Measurements from ENCODE around the gene SFXN1.

The SFXN1 gene

DNA sequence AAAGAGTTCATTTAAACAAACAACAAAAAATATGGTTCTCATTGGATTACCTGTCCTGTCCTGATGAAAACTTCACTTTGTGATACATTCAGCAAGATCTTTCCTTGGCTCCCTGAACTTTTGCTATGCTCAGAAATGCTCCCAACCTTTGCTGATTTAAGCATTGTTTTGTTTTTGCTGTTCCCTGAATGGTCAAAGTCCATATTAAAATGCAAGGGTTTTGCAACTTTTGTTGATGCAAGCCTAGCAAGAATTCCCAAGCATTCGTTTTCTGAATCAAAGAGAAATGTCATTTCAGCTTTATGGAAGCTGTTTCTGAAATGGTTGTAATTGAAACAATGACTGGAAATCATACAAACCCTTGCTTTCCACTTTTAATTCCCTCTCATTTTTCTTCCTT, 3.1 kb upstream of the SFXN1 start:
- H3K4me3 Mint-ChIP-seq: no peak overlapping the region
- H3K36me3 Mint-ChIP-seq (ENCODE audit: low read depth): peaks cover 13% of the 10 kb centered on the region
- H3K27ac Mint-ChIP-seq: no peak overlapping the region
- no peaks in the 10 kb centered on the region for H3K9me3 Mint-ChIP-seq
- peaks cover 42% of the 10 kb centered on the region for H3K4me1 Mint-ChIP-seq (ENCODE audit: low read depth)
- peaks cover 12% of the 10 kb centered on the region for H3K27me3 Mint-ChIP-seq

DNA sequence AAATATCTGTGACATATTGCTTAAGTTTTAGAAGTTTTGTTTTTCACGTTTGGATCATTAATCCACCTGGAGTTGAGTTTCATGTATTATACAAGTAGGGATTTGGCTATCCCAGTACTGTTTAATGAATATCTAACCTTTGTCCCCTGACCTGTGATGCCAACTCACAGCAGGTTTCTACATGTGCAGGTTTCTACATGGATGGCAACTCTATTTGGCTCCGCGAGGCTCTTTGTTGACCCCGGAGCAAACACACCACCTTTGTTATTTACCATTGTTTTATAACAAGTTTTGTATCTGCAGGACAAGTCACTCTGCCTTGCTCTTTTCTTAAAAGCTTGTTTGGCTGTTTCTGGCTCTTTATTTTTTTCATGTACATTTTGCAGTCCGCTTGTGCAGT, 920 bp upstream of the SFXN1 start:
- Mint-ChIP-seq H3K27ac (no peak overlapping the region), H3K9me3 (no peaks in the 10 kb centered on the region), H3K4me3 (peak overlapping the region; percentile 84), H3K36me3 (ENCODE audit: low read depth) (peaks cover 34% of the 10 kb centered on the region), H3K27me3 (peaks cover 12% of the 10 kb centered on the region), H3K4me1 (ENCODE audit: low read depth) (peaks cover 51% of the 10 kb centered on the region)

- Mint-ChIP-seq H3K9me3 (no peaks in the 10 kb centered on the region), H3K4me3 (peak overlapping the region; percentile 84), H3K27ac (peak overlapping the region; percentile 69), H3K36me3 (ENCODE audit: low read depth) (peaks cover 40% of the 10 kb centered on the region), H3K4me1 (ENCODE audit: low read depth) (peaks cover 51% of the 10 kb centered on the region), H3K27me3 (peaks cover 12% of the 10 kb centered on the region)
Observed at GRCh38 chr5:175478008-175478383, 364 bp upstream of the SFXN1 start.

DNA sequence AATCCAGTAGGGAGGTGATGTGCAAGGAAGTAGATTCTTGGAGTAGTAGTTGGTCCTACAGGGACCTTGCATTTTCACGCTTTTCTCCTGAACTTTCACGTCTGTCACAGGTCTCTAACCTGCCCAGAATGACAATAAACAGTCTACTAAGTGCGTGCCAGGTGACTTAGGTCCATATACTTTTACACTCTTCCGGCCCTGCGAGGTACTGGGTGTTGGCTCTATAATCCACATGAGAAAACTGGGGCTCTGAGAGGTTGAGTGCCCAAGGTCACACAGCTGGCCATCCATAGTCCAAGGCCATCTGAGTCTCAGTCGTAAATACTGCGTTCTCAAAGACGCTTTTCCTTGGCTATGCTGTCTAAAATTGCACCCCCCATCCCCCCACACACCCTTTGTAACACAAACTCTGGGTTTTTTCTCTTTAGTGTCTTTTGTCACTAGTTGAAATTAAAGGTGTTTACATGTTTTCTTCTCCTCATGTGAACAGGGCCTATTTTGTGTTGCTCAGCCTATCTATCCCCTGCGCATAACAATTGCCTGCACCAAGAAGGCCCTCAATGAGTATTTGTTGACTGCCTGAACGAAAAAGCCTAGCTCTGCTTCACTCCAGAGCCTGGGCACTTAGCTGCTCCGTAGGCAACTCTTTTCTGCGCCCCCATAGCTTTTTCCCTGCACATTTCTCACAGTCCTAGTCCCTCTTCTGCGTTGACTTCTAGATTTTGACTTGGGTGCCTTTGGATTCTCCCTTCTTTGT, 943 bp downstream of the SFXN1 start:
- peaks cover 64% of the 10 kb centered on the region for H3K4me1 Mint-ChIP-seq (ENCODE audit: low read depth)
- peak overlapping the region; percentile 96 for H3K4me3 Mint-ChIP-seq
- peaks cover 53% of the 10 kb centered on the region for H3K36me3 Mint-ChIP-seq (ENCODE audit: low read depth)
- H3K27me3 Mint-ChIP-seq: peaks cover 8% of the 10 kb centered on the region
- H3K9me3 Mint-ChIP-seq: no peaks in the 10 kb centered on the region
- peak overlapping the region; percentile 97 for H3K27ac Mint-ChIP-seq

DNA sequence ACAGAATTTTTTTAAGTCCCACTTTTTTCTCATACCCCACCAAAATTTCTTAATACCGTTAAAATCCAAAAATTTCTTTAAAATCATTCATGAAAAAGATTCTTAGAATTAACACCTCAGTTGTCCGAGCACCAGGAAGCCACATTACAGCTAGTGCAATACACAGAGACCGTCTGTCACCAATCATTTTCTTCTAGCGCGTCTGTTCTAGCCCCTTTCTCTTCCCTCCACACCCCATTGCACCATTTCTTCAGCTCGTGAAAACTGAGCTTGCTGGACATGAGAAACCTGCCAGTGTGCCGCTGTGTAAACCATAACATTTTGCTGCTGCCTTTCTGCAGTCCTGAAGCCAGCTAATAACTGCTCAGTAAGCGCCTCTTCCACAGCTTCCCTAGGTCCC, 5.0 kb downstream of the SFXN1 start:
- H3K27me3 Mint-ChIP-seq: no peaks in the 10 kb centered on the region

GRCh38 chr5:175484322-175484721, 6.0 kb downstream of the SFXN1 start:
- no peaks in the 10 kb centered on the region for H3K27me3 Mint-ChIP-seq
- H3K36me3 Mint-ChIP-seq (ENCODE audit: low read depth): peaks cover 96% of the 10 kb centered on the region
- H3K9me3 Mint-ChIP-seq: no peaks in the 10 kb centered on the region
- H3K27ac Mint-ChIP-seq: peak overlapping the region; percentile 81
- H3K4me3 Mint-ChIP-seq: peak overlapping the region; percentile 27
- peaks cover 88% of the 10 kb centered on the region for H3K4me1 Mint-ChIP-seq (ENCODE audit: low read depth)

More for the DNA sequence above, 5.0 kb downstream of the SFXN1 start:
- Mint-ChIP-seq H3K36me3 (ENCODE audit: low read depth) (peaks cover 91% of the 10 kb centered on the region), H3K4me1 (ENCODE audit: low read depth) (peaks cover 82% of the 10 kb centered on the region), H3K4me3 (peak overlapping the region; percentile 96), H3K9me3 (no peaks in the 10 kb centered on the region), H3K27ac (peak overlapping the region; percentile 81)

- peak overlapping the region; percentile 43 for H3K27ac Mint-ChIP-seq
- peak overlapping the region; percentile 27 for H3K4me3 Mint-ChIP-seq
- H3K36me3 Mint-ChIP-seq (ENCODE audit: low read depth): peaks cover 96% of the 10 kb centered on the region
- no peaks in the 10 kb centered on the region for H3K9me3 Mint-ChIP-seq
- H3K4me1 Mint-ChIP-seq (ENCODE audit: low read depth): peaks cover 92% of the 10 kb centered on the region
- H3K27me3 Mint-ChIP-seq: no peaks in the 10 kb centered on the region
Observed at GRCh38 chr5:175484829-175485228, 6.5 kb downstream of the SFXN1 start.

- Mint-ChIP-seq H3K4me1 (ENCODE audit: low read depth) (peaks cover 95% of the 10 kb centered on the region), H3K9me3 (no peaks in the 10 kb centered on the region), H3K27ac (peak overlapping the region; percentile 59), H3K4me3 (peak overlapping the region; percentile 40), H3K27me3 (no peaks in the 10 kb centered on the region), H3K36me3 (ENCODE audit: low read depth) (peaks cover 96% of the 10 kb centered on the region)
Observed at GRCh38 chr5:175485631-175486030, 7.3 kb downstream of the SFXN1 start.

DNA sequence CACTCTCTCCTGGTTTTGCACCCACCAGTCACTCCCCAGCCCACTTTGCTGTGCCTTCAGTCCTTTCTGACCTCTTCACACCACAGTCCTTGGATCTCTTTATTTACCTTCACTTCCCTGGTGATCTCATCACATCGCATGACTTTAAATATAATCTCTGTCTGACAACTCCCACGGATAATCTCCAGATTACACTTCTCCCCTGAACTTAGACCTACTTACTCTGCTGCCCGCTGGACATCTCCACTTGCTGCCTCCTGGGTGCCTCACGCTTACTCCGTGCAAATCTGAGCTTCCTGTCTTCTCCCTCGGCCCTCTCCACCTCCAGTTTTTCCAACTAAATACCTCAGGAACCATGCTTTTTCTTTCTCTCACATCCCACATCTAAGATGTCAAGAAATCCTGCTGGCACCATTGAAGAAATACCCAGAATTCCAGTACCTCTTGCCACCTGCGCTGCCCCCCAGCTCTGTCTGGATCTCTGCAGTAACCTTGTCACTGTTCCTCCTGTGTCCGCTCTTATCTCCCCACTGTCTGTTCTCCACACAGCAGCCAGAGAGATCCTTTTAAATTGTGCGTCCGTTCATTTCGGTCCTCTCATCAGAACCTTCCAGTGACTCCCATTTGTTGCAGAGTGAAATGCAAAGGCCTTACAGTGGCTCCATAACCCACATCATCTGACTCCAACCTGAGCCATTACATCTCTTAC, 9.3 kb downstream of the SFXN1 start:
- Mint-ChIP-seq H3K4me1 (ENCODE audit: low read depth) (peaks cover 87% of the 10 kb centered on the region), H3K4me3 (no peak overlapping the region), H3K27ac (peak overlapping the region; percentile 60), H3K9me3 (no peaks in the 10 kb centered on the region), H3K27me3 (no peaks in the 10 kb centered on the region), H3K36me3 (ENCODE audit: low read depth) (peaks cover 91% of the 10 kb centered on the region)

- peaks cover 88% of the 10 kb centered on the region for H3K36me3 Mint-ChIP-seq (ENCODE audit: low read depth)
- H3K4me1 Mint-ChIP-seq (ENCODE audit: low read depth): peaks cover 85% of the 10 kb centered on the region
- H3K27me3 Mint-ChIP-seq: no peaks in the 10 kb centered on the region
- peak overlapping the region; percentile 47 for H3K27ac Mint-ChIP-seq
- H3K9me3 Mint-ChIP-seq: no peaks in the 10 kb centered on the region
- H3K4me3 Mint-ChIP-seq: no peak overlapping the region
Observed at GRCh38 chr5:175489693-175490443, 11.5 kb downstream of the SFXN1 start.

- Mint-ChIP-seq H3K4me3 (no peak overlapping the region), H3K27ac (no peak overlapping the region), H3K27me3 (no peaks in the 10 kb centered on the region), H3K4me1 (ENCODE audit: low read depth) (peaks cover 78% of the 10 kb centered on the region), H3K36me3 (ENCODE audit: low read depth) (peaks cover 80% of the 10 kb centered on the region), H3K9me3 (no peaks in the 10 kb centered on the region)
Observed at GRCh38 chr5:175491223-175491622, 12.9 kb downstream of the SFXN1 start.

DNA sequence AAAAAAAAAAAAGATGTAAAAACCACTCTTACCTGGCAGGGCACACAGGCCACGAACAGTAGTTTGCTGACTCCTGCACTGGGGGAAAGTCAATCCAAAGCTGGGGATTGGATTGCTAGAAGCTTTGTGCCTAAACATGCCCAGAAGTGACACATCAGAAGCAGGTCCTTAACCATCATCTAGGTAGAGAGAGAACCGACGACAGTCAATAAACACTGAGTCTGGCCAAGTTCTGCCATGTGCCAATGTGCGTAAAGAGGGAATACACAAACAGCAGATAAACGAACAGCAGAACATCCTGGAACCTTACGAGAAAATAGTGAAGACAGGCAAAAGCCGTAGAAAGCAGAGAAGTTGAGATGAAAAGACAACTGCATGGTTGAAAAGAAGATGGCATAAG, 14.9 kb downstream of the SFXN1 start:
- H3K36me3 Mint-ChIP-seq (ENCODE audit: low read depth): peaks cover 75% of the 10 kb centered on the region
- no peak overlapping the region for H3K4me3 Mint-ChIP-seq
- peak overlapping the region; percentile 64 for H3K27ac Mint-ChIP-seq

DNA sequence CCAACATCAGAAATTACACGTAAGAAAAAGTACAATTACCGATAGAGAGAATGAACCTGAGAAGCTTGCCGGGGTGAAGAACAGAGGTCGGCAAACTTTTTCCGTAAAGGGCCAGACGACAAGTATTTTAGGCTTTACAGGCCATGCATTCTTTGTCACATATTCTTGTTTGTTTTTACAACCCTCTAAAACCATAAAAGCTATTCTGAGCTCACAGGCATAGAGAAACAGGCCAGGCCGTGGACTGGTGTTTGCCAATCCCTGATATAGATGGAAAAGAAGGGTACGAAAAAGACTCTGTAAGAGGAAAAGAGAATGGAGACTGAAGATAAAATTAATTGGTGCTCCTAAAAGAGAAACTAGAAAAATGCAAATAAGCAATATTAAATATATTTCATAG, 15.4 kb downstream of the SFXN1 start:
- peaks cover 70% of the 10 kb centered on the region for H3K4me1 Mint-ChIP-seq (ENCODE audit: low read depth)
- peaks cover 74% of the 10 kb centered on the region for H3K36me3 Mint-ChIP-seq (ENCODE audit: low read depth)
- H3K9me3 Mint-ChIP-seq: no peaks in the 10 kb centered on the region

More for the DNA sequence above, 14.9 kb downstream of the SFXN1 start:
- Mint-ChIP-seq H3K27me3 (no peaks in the 10 kb centered on the region), H3K4me1 (ENCODE audit: low read depth) (peaks cover 74% of the 10 kb centered on the region), H3K9me3 (no peaks in the 10 kb centered on the region)

DNA sequence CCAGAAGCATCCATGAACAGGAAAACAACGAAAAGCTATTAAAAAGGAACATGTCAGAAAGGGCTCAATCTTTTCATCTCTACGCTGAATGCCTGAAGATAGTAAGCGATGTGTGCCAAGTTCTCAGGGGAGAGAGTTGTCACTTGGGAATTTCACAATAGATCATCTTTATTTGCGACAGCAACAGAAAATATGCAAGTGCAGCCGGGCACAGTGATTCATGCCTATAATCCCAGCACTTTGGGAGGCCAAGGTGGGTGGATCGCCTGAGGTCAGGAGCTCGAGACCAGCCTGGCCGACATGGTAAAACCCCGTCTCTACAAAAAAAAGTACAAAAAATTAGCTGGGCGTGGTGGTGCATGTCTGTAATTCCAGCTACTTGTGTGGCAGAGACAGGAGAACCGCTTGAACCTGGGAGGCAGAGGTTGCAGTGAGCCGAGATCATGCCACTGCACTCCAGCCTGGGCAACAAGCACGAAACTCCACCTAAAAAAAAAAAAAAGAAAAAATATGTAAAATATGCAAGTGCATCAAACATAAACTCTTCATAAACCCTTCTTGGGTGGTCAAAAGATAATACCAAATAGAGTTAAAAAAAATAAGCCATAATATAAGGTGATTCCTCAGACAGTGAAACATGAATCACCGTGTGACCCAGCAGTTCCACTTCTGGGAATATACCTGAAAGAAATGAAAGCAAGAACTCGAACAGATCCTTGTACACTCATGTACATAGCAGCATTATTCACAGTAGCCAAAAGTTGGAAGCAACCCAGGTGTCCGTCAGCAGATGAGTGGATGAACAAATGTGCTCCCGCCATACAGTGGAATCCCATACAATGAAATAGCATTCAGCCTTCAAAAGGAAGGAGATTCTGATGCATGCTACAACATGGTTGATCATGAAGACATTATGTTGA, 16.2 kb downstream of the SFXN1 start:
- peaks cover 68% of the 10 kb centered on the region for H3K4me1 Mint-ChIP-seq (ENCODE audit: low read depth)
- H3K4me3 Mint-ChIP-seq: peak overlapping the region; percentile 24
- peak overlapping the region; percentile 82 for H3K27ac Mint-ChIP-seq
- no peaks in the 10 kb centered on the region for H3K9me3 Mint-ChIP-seq
- no peaks in the 10 kb centered on the region for H3K27me3 Mint-ChIP-seq
- H3K36me3 Mint-ChIP-seq (ENCODE audit: low read depth): peaks cover 74% of the 10 kb centered on the region

More for the DNA sequence above, 15.4 kb downstream of the SFXN1 start:
- Mint-ChIP-seq H3K27ac (peak overlapping the region; percentile 64), H3K4me3 (no peak overlapping the region), H3K27me3 (no peaks in the 10 kb centered on the region)

Data from stimulated activated naive CD8-positive, alpha-beta T cell treated with anti-CD3 and anti-CD28 coated beads, Interleukin-15, Interleukin-2, amounts not matched to agents 100 ng/mL and 50 ng/mL, for 24 hours (primary cell).